SHP77 (cell line): ENCODE data around the gene PDGFA.

ENCODE experiments used
- DNase-seq, 2 experiments: peaks; one replicate each; lab custom pipeline; 2025; lab: John Stamatoyannopoulos, UW

PDGFA gene

DNA sequence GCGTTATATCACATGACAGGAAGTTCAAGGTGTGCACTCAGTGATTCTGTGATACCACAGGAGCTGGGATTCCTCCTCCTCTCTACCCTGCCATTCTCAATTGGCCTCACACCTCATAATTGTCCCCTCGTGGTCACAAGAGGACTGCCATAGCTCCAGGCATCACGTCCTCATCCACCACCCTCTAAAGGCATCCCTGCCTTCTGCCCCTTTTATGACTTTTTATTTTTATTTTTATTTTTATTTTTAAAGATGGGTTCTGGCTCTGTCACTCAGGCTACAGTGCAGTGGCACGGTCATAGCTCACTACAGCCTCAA is 47.0 kb downstream of the PDGFA start:
- DNase-seq: no peak

DNA sequence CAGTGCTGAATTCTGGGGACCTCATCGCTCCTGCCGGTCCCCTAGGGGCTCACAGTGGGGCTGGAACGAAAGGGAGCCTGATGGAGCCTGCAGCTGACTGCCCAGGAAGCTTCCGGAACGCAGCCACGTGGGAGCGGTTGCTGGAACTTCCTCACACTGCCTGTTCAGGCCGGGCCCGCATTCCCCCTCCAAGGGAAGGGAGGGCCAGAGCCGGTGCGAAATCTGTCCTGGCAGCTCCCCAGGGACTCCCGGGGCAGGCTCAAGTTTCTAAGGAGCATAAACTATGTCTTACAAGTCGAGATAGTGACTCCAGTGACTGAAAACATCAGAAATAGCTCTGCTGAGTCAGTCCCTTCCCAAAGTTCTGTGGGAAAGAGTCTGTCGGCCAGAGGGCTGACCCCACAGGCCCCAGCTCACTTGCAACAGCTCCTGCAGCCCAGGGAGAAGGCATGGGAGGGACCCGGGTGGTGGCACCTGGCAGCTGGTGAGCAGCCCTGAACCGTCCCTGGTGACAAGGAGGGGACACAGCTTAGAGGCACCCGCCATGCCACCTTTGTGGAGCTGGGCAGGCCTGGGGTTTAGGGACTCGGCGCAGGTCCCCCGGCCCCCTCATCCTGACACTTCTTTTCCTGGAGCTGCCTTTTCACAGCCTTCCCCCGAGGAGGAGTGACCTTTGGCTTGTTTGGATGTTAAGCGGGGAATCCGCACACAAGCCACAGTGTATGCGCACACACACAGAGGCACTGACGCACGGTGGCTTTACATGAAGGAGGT is 47.6 kb downstream of the PDGFA start:
- no peak for DNase-seq

DNA sequence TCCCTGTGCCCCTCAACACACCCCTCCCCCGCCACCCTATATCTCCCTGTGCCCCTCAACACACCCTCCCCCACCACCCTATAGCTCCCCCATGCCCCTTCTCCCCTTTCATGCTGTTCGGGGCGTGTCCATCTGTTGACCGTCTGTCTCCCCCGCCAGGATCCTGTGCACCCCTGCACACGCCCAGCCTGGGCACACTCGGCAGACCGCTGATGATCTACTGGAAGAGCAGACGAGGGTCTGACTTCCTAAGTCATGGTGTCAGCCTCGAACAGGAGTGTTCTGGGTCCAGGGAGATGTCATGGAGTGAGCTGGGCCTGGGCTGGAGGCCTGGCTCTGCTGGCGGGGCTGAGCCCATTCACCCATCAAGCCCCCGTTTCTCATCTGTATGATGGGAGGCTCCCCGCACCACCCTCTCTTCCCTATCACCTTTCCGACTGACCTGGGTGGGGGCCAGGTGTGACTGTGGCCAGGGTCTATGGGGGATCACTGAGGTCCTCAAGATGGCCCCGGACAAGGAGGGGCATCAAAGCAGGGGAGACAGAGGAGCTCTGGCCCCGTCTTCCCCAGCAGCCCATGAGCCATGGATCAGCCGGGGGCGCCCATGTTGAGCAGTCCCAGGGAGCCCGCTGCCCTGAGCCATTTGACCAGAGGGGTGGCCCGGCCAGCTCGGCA is 48.3 kb downstream of the PDGFA start:
- DNase-seq: no peak

DNA sequence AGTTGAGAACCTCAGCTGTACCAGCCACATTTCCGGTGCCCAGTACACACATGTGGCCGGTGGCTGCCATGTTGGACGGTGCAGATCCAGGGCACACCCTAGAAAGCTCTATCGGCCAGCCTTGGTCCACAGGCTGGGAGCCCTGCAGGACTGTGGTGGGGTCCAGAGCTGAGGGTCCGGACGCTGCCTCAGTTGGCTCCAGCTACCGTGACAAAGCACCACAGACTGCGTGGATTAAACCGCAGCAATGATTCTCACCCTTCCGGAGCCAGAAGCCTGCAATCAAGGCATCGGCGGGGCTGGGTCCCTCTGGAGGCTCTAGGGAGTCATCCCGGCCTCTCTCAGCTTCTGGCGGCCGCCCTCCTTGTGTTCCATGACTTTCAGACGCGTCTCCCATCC is 50.1 kb downstream of the PDGFA start:
- DNase-seq: no peak

DNA sequence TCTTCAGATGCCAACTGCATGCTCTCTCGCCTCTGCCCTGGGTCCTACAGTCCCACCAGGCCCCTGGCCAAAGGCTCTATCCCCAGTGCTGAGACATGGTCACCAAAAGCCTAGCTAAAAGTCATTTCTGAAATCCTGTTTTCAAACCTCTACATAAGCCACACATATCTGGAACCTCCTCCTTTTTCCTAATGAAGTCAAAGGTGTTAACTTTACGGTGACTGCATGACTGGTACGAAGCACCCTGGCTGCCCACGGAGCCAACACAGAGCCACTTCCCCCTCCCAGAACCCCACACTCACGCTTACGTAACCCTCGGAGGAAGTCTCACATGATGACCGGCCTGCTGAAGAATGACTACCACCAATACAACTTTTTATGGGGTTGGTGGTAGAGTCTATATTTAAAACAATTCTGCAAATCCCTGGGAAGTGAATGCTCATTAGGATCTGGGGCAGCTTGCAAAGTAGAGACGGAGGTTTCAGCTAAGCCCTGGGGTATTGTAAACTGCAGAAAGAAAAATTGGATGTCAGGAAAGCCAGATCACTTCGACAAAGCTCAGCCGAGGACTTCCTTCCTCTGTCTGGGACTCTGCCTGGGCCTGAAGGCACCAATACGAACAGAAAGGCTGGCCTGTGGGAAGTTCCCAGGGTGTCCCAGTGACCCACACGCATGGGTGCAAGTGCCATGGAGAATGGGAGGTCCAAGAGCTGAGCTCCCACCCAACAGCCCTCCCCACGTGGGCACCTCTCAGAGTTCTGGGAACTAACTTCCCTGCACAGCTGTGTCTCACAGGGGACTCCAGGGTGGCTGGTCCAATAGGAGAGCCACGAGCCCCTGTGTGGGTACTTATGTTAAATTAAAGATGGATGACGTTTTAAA is 50.7 kb downstream of the PDGFA start:
- DNase-seq: no peak

DNA sequence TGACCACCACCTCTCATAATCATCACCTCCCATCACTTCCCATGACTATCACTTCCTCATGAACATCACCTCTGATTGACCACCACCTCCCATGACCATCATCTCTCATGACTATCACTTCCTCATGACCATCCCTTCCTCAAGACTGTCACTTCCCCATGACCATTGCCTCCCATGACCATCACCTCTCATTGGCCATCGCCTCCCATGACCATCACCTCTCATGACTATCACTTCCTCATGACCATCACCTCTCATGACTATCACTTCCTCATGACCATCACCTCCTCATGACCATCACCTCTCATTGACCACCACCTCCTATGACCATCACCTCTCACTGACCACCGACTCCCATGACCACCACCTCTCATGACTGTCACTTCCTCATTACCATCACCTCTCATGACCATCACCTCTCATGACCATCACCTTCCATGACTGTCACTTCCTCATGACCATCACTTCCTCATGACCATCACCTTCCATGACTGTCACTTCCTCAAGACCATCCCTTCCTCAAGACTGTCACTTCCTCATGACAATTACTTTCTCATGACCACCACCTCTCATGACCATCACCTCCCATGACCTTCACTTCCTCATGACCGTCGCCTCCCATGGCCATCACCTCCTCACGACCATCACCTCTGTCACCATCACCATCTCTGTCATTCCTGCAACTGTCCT is 51.6 kb downstream of the PDGFA start:
- no peak for DNase-seq

DNA sequence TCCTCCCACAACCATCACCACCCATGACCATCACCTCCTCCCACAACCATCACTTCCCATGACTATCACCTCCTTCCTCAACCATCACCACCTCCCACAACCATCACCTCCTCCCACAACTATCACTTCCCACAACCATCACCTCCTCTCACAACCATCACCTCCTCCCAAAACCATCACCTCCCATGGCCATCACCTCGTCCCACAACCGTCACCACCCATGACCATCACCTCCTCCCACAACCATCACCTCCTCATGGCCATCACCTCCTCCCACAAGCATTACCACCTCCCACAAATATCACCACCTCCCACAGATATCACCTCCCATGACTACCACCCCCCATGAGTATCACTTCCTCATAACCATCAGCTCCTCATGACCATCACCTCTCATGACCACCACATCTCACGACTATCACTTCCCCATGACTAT is 52.2 kb downstream of the PDGFA start:
- no peak for DNase-seq

DNA sequence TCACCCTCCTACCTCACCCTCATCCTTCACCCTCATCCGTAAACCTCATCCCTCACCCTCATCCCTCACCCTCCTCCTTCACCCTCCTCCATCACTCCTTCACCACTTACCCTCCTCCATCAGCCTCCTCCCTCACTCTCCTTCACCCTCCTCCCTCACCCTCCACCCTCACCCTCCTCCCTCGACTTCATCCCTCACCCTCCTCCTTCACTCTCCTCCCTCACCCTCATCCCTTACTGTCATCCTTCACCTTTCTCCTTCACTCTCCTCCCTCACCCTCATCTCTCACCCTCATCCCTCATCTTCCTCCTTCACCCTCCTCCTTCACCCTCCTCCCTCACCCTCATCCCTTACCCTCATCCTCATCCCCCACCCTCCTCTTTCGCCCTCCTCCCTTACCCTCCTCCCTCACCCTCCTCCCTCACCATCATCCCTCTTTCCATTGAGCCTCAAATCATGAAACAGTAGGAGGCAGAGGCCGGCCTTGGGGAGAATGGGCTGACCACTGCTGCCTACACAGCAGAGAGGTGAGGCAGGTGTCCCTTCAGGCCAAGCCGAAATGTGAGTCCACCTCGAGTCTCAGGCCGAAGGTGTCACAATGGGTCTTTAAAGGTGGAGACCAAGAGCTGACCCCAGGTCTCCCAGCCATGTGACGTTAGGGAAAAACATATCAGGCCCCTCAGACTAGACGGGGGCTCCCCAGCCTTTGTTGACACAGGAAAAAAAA is 53.0 kb downstream of the PDGFA start:
- no peak for DNase-seq

DNA sequence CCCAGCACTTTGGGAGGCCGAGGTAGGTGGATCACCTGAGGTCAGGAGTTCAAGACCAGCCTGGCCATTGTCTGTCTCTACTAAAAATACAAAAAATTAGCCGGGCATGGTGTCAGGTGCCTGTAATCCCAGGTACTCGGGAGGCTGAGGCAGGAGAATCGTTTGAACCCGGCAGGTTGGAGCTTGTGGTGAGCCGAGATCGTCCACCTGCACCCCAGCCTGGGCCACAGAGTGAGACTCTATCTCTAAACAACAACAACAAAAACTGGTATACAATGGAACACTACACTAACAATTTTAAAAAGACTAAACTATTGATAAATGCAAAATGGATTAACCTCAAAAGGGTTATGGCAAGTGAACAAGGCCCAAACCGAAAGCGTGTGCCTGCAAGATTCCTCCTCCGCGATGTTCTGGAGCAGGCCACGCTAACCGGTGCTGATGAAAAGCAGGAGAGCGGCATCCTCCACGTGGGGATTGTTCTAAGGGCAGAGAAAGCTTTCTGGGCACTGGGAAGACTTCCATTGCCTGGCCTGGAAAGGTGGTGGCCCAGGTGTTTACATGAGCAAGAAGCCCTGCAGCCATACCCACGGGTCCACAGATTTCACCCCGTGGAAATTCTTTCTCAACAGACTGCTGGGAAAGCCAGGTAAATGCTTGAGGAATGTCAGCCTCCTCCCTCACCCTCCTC is 53.8 kb downstream of the PDGFA start:
- no peak for DNase-seq

DNA sequence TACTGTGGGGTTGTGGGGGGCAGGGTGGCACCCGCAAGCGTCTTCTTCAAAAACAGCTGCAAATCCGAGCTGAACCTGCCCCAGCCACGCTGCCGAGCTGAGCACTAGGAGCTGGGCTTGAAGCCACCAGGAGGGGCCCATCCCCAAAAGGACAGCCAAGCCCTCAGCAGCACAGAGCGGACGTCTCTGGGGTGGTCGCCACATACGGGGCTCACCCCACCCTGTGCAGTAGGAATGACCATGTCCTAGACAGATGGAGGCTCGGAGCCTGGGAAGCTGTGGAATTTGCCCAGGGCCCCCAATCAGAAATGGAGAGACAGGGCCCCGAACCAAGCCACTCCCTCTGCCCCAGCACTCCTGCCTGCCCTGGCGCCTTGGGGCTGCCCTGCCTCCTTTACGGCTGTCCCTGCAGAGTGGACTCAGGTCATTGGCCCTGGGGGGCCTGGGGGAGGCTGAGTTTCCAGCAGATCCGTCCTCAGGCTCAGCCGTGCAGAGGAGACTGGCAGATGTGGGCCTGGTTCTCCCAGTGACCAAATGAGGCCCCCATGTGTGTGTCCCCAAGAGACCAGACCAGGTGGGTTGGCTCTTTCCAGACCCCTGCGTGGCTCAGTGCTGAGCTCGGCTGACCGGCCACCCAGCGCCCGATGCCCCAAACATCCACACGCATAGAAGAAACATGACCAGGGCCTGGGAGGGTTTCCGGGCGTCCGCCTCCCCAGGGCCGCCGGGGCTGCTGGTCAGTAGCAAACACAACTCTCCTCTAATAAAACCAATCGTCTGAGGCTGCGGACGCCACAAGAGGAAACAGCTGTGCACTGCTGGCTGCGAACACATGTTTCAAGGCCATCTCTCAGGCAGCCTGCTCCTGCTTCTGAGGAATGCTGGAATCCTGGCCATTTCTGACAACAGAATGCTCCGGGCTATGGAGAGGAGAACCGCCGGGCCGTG is 54.9 kb downstream of the PDGFA start:
- no peak for DNase-seq

DNA sequence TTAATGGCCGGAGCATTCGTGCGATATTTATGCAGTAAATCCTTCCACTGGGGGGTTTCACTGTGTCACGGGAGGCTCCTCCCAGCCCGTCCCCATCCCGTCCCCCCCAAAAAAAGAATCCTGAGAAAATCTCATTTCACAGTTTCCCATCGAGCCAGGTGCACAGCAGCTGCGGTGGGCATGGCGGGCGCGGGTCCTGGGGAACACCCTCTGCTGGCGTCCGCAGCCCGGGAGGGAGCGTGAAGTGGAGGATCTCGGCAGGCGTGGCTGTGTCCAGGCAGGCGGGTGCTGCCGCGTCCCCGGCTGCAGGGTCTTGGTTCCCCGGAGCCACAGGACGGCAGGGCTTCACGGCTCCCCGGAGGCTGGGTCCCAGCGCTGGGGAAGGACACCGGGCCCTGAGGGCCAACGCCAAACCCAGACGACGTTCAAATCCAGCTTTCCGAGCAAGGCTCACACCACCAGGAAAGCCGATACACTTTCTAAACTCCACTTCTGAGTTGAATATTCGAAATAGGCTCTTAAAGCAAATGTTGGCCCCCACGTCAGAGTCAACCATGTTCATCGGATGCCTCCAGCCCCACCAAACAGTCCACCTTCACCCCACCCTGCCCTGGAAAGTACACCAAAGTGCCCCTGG is 55.7 kb downstream of the PDGFA start:
- no peak for DNase-seq

DNA sequence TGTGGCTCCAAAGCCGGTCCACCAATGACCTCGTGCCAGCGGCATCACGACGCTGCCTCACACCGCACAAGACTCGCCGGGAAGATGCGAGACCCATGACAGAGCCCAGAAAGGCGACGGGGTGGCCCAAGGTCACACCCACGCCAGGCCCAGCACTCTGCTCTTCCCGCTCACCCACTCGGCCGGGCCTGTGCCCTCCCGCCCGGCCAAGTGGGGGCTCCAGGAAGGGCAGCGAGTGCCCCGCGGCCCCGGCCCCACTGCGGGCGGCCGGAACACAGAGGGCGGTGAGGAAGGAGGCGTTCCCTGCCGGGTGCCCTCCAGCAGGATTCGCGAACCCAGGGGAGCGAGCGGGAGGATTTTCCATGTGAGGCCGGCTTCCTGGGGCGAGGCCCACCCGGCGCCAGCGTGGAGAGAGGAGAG is 56.3 kb downstream of the PDGFA start:
- no peak for DNase-seq

DNA sequence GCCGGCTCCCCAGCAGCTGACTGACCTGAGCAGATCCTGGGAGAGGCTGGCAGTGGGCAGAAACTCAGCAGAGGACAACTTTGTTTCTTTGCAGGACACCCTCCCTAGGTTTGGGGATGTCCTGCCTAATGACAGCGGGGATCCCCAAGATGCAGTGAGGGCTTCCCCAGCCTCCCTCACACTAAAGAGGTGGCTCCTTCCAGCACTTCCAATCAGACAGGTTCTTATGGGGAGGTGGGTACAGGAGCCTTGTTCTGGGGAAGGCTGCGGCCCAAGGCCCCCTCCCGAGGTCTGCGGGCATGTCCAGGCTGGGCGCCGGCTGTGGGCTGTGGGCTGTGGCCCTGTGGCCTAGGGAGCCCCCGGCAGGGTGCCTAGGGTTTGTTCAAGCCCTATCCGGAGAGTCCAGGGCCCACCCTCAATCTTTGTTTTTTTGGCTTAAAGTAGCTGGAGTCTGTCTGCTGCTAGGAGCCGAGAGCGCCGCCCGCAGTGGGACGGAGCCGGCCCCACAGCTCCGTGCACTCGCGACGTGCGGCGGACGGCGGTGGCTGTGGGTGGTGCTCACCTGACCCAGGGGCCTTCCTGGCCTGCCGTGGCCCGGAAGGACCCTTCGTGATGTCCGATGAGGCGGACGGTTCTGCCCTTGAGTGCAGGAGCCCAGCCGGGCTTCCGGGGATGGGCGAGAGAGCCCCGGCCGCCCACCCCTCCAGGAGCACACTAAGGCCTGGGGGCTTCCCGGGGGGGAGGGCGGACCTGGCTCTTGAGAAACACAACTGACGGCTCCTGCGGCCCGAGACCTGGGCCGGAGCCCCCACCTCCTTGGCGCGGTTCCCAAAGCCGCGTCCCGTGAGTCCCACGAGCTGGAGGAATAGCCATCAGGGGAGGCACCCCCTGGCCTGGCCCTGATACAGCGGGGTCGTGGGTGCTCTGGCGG is 57.2 kb downstream of the PDGFA start:
- no peak for DNase-seq

DNA sequence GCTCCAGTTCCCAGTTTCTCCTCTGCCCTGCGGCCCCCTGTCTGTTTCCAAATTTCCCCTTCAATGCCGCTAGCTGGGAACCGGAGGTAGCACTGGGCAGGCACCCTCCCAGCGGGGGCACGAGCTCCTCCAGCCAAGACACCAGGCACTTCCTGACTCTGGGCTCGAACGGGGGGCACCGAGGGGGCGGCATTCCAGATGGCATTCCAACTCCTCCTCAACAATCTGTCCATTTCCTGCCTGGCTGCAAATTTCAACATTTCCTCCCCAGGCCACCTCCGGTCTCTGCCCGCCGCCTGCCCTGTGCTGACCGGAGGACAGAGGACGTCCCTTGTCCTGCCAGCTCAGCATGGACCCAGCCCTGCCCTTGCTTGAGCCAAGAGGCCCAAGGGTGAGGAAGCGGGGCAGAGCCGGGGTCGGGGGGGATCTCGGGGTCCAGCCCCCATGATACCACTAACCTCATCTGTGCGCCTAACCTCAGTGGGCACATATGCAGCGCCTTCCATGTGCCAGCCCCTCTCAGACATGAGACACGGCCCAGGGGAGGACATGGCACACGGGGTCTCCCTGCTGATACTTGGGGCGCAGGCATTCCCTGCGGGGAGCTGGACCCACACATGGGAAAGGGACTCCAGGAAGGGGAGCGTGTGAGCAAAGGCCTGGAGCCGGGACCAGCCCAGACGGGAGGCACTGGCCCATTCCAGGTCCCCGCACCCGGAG is 58.0 kb downstream of the PDGFA start:
- DNase-seq: no peak

DNA sequence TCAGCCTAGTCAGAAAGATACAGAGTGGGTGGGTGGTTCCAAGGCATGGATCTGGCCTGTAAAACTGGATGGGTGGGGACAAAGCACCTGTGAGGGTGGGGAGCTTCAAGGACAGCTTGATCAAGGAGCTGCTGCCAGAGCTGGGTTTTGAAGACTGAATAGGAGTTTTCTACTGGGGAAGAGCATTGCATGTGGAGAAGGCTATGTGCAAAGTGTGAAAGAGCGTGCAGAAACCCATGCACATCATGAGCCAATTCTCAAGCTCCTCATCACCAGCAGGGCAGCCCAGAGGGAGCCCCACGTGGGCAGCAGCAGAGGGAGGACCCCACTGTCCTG is 58.6 kb downstream of the PDGFA start:
- DNase-seq: no peak

DNA sequence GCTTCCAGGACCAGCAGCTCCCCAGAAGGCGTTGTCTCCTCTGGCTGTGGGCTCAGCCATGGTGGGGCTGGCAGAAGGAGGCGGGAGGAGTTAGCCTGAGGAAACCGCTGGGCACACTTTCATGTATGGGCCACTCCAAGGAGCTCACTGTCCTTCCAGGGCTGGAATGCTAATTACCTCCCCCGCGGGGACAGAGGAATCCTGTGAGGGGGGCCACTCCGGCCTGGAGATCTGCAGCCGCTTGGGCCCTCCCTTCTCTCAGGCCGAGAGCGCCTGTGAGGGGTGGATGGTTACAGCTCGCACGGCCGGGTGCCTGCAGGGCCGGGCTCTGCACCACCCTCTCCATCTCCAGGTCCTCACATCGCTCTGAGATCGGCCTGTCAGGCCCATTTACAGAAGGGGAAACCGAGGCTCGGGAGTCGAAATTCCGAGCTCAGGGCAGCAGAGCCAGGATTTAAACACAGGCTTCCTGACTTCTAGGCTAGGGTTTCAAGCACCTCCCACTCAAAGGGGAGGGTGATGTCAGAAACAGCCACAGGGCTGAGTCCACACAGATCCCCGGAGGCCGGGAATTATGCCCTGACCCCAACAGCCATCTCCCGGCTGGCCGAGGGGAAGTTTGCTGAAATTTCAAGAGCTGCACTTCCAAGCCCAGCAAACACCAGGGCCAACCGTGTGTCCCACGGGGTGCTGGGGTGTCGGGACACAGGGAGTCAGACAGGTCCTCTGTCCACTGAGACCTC is 59.1 kb downstream of the PDGFA start:
- no peak for DNase-seq
